OCI-LY7 (cell line): ENCODE measurements around the gene LRP5. TPM values are rescaled to one million over a fixed set of nuclear protein-coding genes. Genes with fewer than 3 reads are reported as not detected.
"Not testable (repeated sequence)": the region's sequence is repeated elsewhere in the genome, so short reads cannot be mapped to it uniquely, and the experiment has no call there.

Source experiments
- BruUV-seq: library from RNA; stranded (reverse); fragments of 400-500 nt; replicated peaks from 2 replicates; lab custom pipeline; 2021; lab: Mats Ljungman, UMichigan
- CTCF ChIA-PET: fragments of 300-600 bp; sonication (Branson Sonifier 250); formaldehyde crosslinking; loops from one replicate; lab custom pipeline; 2022; ENCODE audit warnings: antibody characterized with exemption; ENCODE audit not compliant: unreplicated experiment; lab: Charles Lee
- POLR2A ChIA-PET: fragments of 300-600 bp; sonication (Branson Sonifier 250); formaldehyde crosslinking; loops from one replicate; lab custom pipeline; 2022; ENCODE audit warnings: antibody characterized with exemption; lab: Charles Lee
- DNase-seq: peaks from one replicate; pipeline ENCODE4 v3.0.0-alpha.2; 2015; ENCODE audit warnings: low spot score
- H2AFZ ChIP-seq: fragments of 200-600 bp; sonication (generic), shearing (Covaris generic); 2 replicates; pipeline ENCODE4 v1.6.1; 2014; ENCODE audit warnings: mild to moderate bottlenecking, antibody characterized with exemption, low read length, moderate library complexity
- H3K27ac ChIP-seq: fragments of 200-600 bp; sonication (generic); 2 replicates; pipeline ENCODE4 v1.5.1; 2014; ENCODE audit warnings: mixed run types, low read depth, mild to moderate bottlenecking, moderate library complexity, low read length, inconsistent platforms; ENCODE audit not compliant: poor library complexity, severe bottlenecking
- H3K36me3 ChIP-seq: fragments of 200-600 bp; sonication (generic); 2 replicates; pipeline ENCODE4 v1.6.1; 2014; ENCODE audit warnings: mild to moderate bottlenecking, antibody characterized with exemption, low read length, moderate library complexity, mixed read lengths; ENCODE audit not compliant: insufficient read depth
- H3K4me1 ChIP-seq: fragments of 200-600 bp; sonication (generic); 2 replicates; pipeline ENCODE4 v1.5.1; 2014; ENCODE audit warnings: mild to moderate bottlenecking, low read length; ENCODE audit not compliant: insufficient read depth, poor library complexity, severe bottlenecking
- H3K4me2 ChIP-seq: fragments of 200-600 bp; sonication (generic); 2 replicates; pipeline ENCODE4 v1.6.1; 2014; ENCODE audit warnings: mild to moderate bottlenecking, low read length
- H3K4me3 ChIP-seq: fragments of 200-600 bp; sonication (generic); 2 replicates; pipeline ENCODE4 v1.5.1; 2014; ENCODE audit warnings: mild to moderate bottlenecking, low read depth, low read length; ENCODE audit not compliant: poor library complexity, severe bottlenecking
- H3K79me2 ChIP-seq: fragments of 200-600 bp; sonication (generic); 2 replicates; pipeline ENCODE4 v1.6.1; 2016; ENCODE audit warnings: low read depth, mild to moderate bottlenecking, low read length, moderate library complexity, mixed read lengths; ENCODE audit not compliant: insufficient read depth
- H3K9me2 ChIP-seq: fragments of 200-600 bp; sonication (generic); 2 replicates; pipeline ENCODE4 v1.6.1; 2016; ENCODE audit warnings: mild to moderate bottlenecking, low read length, mixed read lengths; ENCODE audit not compliant: insufficient read depth
- H3K9me3 ChIP-seq: fragments of 200-600 bp; sonication (generic); 2 replicates; pipeline ENCODE4 v1.6.1; 2014; ENCODE audit warnings: mild to moderate bottlenecking, mixed run types, low read length, mixed read lengths
- H4K20me1 ChIP-seq: fragments of 200-600 bp; sonication (generic); 2 replicates; pipeline ENCODE4 v1.6.1; 2014; ENCODE audit warnings: mild to moderate bottlenecking, antibody characterized with exemption, low read length, moderate library complexity, mixed read lengths; ENCODE audit not compliant: insufficient read depth
- CTCF ChIP-seq: fragments of 200-600 bp; sonication (generic); conservative IDR thresholded peaks from 2 replicates; pipeline ENCODE4 v1.5.1; 2014; ENCODE audit warnings: mild to moderate bottlenecking, antibody characterized with exemption, low read length, moderate library complexity, mixed read lengths
- EZH2phosphoT487 ChIP-seq: fragments of 200-600 bp; sonication (generic); IDR thresholded peaks from 2 replicates; pipeline ENCODE4 v1.6.1; 2018; ENCODE audit warnings: low read depth, borderline replicate concordance, mild to moderate bottlenecking, mixed run types, antibody characterized with exemption, low read length, moderate library complexity, mixed read lengths
- intact Hi-C: fragments of 100-400 bp; cut with micrococcal nuclease; formaldehyde crosslinking; loops from one replicate; pipeline ENCODE4 v1.10.0; 2022; ENCODE audit not compliant: unreplicated experiment
- total RNA-seq, 2 experiments: library from RNA; depleted of rRNA in 1 of 2; stranded (reverse); fragments of >200 nt in 1 of 2; shearing (Covaris generic) in 1 of 2; gene quantifications; 2 replicates each; pipeline ENCODE4 v1.2.3, GENCODE V29; 2014 to 2022

Gene LRP5
- total RNA-seq, 2 experiments from 2014 or later: 0.60 TPM; not detected in 1

DNA sequence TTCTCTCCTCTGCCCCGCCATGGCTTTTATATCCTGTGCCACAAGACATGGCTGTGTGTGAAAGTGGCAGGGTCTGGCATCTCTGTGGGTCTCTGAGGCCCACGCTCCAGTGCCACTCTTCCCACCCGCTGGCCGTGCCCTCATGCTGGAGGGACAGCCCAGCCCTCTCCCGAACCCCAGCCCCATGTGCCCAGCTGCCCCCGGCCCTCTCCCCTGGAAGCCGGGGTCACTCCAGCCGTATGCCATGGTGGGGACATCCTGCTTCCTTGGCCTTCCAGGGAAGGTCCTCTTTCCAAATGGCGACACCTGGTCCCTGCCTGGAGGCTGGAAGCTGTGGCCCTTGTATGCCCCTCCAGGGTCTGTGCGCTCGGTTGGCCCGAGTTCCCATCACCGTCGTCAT lies 84.9 kb downstream of the LRP5 start:
- ChIA-PET CTCF (no interaction called here), POLR2A (no interaction called here)
- H3K4me3 ChIP-seq: no peak overlapping the region
- no peak for TF ChIP-seq EZH2phosphoT487
- TF ChIP-seq CTCF: no peak
- no peaks in the 10 kb centered on the region for H3K36me3 ChIP-seq
- no peaks in the 10 kb centered on the region for H3K9me2 ChIP-seq
- H3K4me2 ChIP-seq: no peak overlapping the region
- H4K20me1 ChIP-seq: no peaks in the 10 kb centered on the region
- no peaks in the 10 kb centered on the region for H3K4me1 ChIP-seq
- no TSS peak for BruUV-seq
- no peak overlapping the region for H2AFZ ChIP-seq
- intact Hi-C loops: no loop called here
- no peak for DNase-seq
- H3K27ac ChIP-seq: no peak overlapping the region
- no peaks in the 10 kb centered on the region for H3K9me3 ChIP-seq
- H3K79me2 ChIP-seq: no peaks in the 10 kb centered on the region

GRCh38 chr11:68398995-68399851 lies 86.8 kb downstream of the LRP5 start:
- no peaks in the 10 kb centered on the region for H3K4me1 ChIP-seq
- no peaks in the 10 kb centered on the region for H3K9me2 ChIP-seq
- H2AFZ ChIP-seq: no peak overlapping the region
- intact Hi-C loops: no loop called here
- CTCF ChIA-PET: no interaction called here
- H3K4me3 ChIP-seq: no peak overlapping the region
- BruUV-seq: no TSS peak
- H3K27ac ChIP-seq: no peak overlapping the region
- TF ChIP-seq CTCF (no peak), EZH2phosphoT487 (no peak)
- no peaks in the 10 kb centered on the region for H3K9me3 ChIP-seq
- no peak for DNase-seq
- no peaks in the 10 kb centered on the region for H4K20me1 ChIP-seq
- H3K36me3 ChIP-seq: no peaks in the 10 kb centered on the region
- H3K79me2 ChIP-seq: no peaks in the 10 kb centered on the region
- POLR2A ChIA-PET: no interaction called here
- H3K4me2 ChIP-seq: no peak overlapping the region

DNA sequence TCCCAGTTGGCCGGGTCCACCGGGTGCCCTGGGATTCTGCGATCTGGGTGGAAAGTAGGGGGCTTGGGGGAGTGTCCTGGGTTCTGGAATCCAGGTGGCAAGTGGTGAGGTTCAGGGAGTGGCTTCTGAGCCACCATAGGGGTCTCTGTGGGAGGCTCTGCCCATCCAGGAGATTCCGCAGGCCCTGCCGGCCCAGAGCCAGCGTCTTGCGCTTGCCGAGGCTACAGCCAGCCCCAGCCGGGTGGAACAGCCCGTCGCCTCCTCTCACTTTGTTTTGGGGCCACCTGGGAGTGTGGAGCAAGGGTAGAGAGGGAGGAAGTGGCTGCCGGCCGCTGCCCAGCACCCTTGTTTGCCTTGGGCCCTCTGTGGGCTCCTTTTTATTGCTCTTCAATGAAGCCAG lies 87.5 kb downstream of the LRP5 start:
- H3K4me3 ChIP-seq: no peak overlapping the region
- ChIA-PET POLR2A (no interaction called here), CTCF (no interaction called here)
- no peak overlapping the region for H3K4me2 ChIP-seq
- no peaks in the 10 kb centered on the region for H3K79me2 ChIP-seq
- no peak for TF ChIP-seq CTCF
- no peak for TF ChIP-seq EZH2phosphoT487
- H4K20me1 ChIP-seq: no peaks in the 10 kb centered on the region
- no peak for DNase-seq
- no TSS peak for BruUV-seq
- H3K9me2 ChIP-seq: no peaks in the 10 kb centered on the region
- H3K4me1 ChIP-seq: no peaks in the 10 kb centered on the region
- no peaks in the 10 kb centered on the region for H3K36me3 ChIP-seq
- intact Hi-C loops: no loop called here
- H2AFZ ChIP-seq: no peak overlapping the region
- no peak overlapping the region for H3K27ac ChIP-seq
- no peaks in the 10 kb centered on the region for H3K9me3 ChIP-seq

DNA sequence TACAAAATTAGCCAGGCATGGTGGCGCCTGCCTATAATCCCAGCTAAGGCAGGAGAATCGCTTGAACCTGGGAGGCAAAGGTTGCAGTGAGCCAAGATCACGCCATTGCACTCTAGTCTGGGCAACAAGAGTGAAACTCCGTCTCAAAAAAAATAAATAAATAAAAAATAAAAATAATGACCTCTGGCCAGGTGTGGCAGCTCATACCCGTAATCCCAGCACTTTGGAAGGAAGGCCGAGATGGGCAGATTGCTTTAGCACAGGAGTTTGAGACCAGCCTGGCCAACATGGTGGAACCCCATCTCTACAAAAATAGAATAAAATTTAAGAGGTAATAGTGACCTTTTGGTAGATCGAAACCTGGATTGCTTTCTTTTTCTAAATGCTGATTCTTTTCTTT lies 88.2 kb downstream of the LRP5 start:
- H3K4me2 ChIP-seq, BruUV-seq, H3K4me3 ChIP-seq, H3K27ac ChIP-seq, H3K36me3 ChIP-seq, H2AFZ ChIP-seq, H3K9me3 ChIP-seq, H3K9me2 ChIP-seq, CTCF ChIA-PET, POLR2A ChIA-PET, DNase-seq, H3K4me1 ChIP-seq, H3K79me2 ChIP-seq, H4K20me1 ChIP-seq, intact Hi-C loops: not testable (repeated sequence)
